GM18519 (cell line): ENCODE results near the gene MRPS27.
A peak's percentile ranks its signal among the peaks of the same experiment; 100 is the strongest.

Source experiments
- ATAC-seq: cut with Tn5 transposase; IDR thresholded peaks from one replicate; pipeline ENCODE4 v1.9.1; 2021; ENCODE audit warnings: mild to moderate bottlenecking, moderate library complexity; ENCODE audit not compliant: unreplicated experiment, low FRiP score

MRPS27 gene

GRCh38 chr5:72208324-72208926 lies 111.6 kb downstream of the MRPS27 start:
- ATAC-seq: no peak

DNA sequence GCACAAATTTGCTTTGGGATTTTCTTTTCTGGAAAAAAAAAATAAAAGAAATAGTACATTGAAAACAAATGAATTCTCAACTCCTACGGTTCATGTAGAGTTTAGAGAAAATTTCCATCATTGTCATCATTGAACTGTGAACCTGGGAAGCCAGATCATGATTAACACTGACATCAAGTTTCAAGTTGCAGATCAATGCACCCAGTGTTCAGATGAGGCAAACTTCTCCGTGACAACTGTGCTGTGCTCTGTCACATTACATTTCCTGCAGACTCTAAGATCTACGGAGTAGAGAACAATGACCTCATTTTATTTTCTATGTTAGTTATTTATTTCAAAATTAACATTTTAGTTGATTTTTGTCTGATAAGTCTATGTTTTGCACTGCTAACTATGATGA lies 113.0 kb downstream of the MRPS27 start:
- no peak for ATAC-seq

- no peak for ATAC-seq
Measured at GRCh38 chr5:72206160-72206559, 113.9 kb downstream of the MRPS27 start.

DNA sequence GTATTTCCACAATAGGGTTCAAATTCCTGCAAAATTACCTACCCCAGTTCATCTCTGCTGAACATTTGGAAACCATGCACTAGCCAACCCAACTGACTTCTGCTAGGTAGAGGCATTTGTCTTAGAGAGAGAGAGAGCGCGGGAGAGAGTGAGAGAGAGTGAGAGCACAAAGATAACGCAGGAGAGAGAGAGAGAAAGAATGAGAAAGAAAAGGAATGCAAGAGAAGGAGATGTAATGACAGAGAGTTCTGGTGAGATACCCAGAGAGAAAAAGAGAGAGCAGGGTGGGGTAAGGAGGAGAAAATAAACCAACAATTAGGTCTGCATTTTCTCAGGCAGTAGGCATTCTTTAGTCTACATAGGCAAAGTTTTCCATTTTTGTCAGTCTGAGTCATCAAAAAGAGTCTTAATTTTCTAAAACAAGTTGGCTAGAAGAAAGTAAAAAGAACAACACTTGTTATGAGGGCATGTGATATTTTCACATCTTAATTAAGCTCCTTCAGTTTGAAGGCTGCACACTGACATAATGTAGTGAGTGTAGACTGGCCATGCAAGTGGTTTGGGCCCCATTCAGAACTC lies 114.5 kb downstream of the MRPS27 start:
- no peak for ATAC-seq

DNA sequence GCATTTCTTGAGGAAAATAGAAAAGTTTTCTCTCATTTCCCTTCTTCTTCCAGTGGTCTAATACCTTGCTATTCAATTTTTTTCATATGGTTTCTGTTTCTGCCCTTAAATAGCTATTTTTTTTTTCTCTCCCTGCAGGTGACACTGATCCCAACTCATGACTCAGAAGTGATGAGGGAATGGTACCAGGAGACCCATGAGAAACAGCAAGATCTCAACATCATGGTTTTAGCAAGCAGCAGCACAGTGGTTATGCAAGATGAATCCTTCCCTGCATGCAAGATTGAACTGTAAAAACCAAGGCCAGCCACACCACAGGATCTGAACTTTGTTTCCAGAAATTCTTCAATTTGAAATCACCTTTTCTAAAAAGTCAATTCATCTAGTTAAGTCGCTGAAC lies 115.1 kb downstream of the MRPS27 start:
- ATAC-seq: no peak

DNA sequence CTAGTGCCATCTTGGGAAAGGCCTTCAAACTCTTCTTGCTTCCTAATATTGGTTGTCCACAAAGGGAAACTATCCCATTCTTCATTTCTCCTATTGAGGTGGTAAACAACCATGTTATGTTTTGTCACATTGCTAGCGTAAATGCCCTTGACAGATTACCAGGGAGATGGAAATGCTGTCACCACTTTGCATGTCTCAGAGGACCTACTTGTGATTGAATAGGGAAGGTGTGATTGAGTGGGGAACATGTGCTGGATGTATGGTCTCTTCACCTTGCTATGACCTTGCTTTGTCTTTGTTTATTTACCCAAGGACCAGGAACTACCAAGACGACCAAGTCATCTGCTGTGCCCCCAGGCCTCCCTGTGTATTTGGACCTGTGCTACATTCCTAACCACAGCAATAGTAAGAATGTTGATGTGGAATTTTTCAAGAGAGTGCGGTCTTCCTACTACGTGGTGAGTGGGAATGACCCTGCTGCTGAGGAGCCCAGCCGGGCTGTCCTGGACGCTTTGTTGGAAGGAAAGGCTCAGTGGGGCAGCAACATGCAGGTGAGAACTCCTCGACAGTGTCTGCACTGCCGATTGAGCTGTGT lies 116.7 kb downstream of the MRPS27 start:
- no peak for ATAC-seq

GRCh38 chr5:72202331-72202825 lies 117.7 kb downstream of the MRPS27 start:
- no peak for ATAC-seq

DNA sequence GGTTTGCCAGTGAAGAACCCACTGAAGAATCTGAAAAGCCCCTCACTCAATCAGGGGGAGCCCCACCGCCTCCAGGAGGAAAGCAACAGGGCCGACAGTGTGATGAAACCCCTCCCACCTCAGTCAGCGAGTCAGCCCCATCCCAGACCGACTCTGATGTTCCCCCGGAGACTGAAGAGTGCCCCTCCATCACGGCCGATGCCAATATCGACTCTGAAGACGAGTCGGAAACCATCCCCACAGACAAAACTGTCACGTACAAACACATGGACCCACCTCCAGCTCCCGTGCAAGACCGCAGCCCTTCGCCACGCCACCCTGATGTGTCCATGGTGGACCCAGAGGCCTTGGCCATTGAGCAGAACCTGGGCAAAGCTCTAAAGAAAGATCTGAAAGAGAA lies 120.4 kb downstream of the MRPS27 start:
- ATAC-seq: no peak

DNA sequence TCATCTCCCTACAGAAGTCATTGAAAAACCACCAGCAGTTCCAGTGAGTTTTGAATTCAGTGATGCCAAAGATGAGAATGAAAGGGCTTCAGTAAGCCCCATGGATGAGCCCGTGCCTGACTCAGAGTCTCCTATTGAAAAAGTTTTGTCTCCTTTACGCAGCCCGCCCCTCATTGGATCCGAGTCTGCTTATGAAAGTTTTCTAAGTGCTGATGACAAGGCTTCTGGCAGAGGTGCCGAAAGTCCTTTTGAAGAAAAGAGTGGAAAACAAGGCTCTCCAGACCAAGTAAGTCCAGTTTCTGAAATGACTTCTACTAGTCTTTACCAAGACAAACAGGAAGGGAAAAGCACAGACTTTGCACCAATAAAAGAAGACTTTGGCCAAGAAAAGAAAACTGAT lies 122.6 kb downstream of the MRPS27 start:
- no peak for ATAC-seq

DNA sequence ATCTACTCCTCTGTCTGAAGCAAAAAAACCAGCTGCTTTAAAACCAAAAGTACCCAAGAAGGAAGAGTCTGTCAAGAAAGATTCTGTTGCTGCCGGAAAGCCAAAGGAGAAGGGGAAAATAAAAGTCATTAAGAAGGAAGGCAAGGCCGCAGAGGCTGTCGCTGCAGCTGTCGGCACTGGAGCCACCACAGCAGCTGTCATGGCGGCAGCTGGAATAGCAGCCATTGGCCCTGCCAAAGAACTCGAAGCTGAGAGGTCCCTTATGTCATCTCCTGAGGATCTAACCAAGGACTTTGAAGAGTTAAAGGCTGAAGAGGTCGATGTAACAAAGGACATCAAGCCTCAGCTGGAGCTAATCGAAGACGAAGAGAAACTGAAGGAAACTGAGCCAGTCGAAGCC lies 124.5 kb downstream of the MRPS27 start:
- no peak for ATAC-seq

DNA sequence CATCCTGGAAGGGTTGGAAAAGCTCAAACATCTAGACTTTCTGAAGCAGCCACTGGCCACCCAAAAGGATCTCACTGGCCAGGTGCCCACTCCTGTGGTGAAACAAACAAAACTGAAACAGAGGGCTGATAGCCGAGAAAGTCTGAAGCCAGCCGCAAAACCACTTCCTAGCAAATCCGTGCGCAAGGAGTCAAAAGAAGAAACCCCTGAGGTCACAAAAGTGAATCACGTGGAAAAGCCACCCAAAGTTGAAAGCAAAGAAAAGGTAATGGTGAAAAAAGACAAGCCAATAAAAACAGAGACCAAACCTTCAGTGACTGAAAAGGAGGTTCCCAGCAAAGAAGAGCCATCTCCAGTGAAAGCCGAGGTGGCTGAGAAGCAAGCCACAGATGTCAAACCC lies 125.2 kb downstream of the MRPS27 start:
- peak; percentile 68 for ATAC-seq

GRCh38 chr5:72191404-72191803 lies 128.6 kb downstream of the MRPS27 start:
- ATAC-seq: no peak

DNA sequence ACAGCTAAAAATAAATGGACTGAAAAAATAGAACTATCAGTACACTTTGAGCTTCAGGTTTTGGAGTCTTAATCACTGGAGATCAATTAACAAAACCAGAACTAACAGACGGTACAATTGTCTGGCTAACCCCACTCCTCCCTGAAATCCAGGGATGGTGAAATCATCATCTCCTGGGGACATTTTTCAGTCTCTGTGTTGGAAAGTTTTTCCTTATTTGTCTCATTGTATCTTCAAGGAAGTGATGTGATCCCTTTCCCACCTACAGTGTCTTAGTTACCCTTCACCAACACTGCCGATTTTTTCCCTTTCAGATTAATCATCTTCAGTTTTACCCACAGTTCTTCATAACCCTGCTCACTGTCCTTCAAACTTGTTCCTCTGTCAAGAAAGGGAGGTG lies 130.9 kb downstream of the MRPS27 start:
- ATAC-seq: no peak

DNA sequence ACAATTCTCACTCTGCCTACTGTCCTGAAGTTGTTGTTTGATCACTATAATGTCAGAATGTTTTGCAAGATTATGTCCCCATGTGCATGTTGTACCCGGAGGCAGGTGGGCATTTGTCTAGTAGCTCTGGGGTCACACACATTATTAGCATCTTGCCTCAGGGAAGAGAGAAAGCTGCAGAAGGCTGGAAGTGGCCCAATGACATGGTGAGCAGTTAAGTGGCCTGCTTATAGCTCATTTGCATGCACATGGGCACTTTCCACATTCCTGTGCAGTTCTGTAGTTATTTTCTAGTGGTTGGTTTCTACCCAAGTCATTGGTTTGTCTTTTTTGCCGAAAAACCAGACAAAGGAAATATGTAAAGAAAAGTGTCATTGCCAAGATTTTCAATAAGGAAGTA lies 131.9 kb downstream of the MRPS27 start:
- ATAC-seq: no peak

DNA sequence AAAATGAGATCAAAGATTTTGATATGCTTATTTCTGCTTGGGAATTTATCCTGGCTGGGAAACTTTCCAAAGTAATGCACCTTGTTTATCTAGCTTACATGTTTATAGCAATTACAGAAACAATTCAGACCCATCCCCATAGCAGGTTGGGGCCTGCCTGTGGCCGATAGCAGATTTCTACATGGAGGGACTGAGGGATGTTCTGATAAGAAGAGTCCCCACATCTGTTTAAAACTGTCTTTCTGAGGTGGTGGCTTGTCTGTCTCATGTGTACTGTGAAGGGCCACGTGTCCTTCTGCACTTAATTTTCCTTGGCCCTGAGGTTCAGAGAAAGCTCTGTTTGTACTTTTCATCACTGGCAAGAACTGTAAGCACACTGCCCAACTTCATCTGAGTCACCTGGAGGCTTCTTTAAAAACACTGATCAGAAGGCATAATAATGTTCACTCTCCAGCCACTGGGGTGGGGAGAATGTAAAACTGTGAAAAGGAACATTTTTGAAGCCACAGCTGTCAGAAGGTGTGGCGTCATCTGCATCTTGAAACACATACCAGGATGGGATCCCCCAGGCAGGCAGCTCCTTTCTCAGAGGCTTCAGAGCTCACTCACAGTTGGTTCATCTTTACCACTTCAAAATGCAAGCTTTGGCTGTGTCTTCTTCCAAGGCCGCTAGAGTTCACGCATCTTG lies 132.5 kb downstream of the MRPS27 start:
- ATAC-seq: no peak

- ATAC-seq: no peak
Measured at GRCh38 chr5:72185496-72186329, 134.3 kb downstream of the MRPS27 start.

DNA sequence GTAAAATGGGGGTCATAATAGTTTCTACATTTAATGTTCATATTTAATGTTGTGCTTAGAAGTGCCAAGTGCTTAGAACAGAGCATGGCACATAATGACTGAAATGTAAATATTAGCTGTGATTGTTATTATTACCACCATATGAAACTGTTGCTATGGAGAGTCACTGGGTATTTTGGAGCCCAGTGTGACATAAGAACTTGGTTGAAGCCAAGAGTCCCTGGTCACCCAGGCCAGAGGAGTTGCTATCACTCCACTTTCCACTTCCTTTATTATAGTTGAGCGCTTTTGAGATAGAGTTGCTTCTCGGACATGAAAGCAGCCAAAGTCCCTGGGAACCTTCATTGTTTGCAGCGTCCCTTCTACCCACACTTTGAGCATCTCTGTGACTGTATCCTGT lies 135.6 kb downstream of the MRPS27 start:
- no peak for ATAC-seq

DNA sequence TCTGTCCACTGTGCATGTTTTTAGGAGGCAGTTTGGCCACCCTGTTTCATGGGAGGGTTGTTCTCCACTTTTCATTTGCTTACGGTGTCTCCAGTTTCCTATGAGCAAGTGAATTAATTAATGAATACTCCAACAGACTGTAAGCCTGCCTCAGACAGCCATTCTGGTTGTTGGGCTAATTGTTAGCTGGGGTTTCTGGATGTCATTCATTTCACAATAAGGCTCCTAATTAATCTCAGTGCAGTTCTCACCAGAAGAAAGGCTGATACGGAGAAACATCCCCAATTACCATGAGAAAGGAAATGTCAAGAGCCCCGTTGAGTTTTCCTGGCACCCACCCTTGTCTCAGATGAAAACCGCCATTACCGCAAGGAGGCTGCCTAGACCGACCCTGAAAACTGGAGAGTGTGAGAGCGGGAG lies 136.9 kb downstream of the MRPS27 start:
- ATAC-seq: no peak

DNA sequence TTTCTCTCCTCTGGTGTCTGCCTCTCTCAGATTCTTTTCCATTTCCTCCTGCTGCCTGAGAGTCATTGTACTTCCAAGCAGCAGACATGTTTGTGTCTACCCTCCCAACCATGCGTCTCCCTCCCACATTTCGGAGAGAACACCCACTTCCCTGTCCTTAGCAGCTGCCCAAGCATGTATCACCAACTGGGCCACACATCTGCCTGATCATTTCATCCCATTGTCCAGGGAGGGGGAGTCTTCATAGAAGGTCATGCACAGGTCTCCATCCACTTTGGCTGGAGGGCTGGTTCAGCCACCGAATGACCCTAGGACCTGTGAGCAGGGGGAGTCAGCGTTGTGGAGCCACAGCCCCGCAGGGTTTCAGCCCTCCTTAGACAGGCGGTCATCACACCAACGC lies 137.4 kb downstream of the MRPS27 start:
- ATAC-seq: no peak

- ATAC-seq: no peak
Measured at GRCh38 chr5:72180925-72181324, 139.1 kb downstream of the MRPS27 start.
